ENCODE results near the gene ZNF280B. TPM values are rescaled to one million over a fixed set of nuclear protein-coding genes. Genes with fewer than 3 reads are reported as not detected.

Gene ZNF280B
- total RNA-seq, 3 donors from 2014 or later (not counting 1 experiment from before 2014, with no cell fraction given): 0.99 to 1.8 (median 1.6) TPM

DNA sequence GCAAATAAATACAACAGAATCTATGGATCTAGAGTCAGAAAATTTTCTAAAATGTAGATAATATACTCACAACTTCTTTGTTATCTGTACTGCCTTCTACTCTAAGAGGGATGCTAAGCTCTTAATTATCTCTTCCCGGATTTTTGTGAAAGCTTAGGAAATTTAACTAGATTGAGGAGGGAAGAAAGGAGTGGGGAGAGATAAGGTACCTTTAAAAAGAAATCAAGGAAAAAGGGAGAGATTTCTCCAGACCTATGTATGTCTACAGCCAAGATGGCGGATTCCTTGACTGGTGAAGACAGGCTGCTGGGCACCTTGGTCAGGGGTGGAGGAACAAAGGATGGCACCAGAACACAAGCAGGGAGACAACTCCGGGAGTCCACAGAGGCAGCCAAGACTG lies 23.0 kb downstream of the ZNF280B start:
- no peaks in the 10 kb centered on the region for H3K27me3 Mint-ChIP-seq (ENCODE audit: low read depth in 2 of 2)
- no peaks in the 10 kb centered on the region for H3K9me3 Mint-ChIP-seq
- H3K36me3 ChIP-seq (ENCODE audit: control insufficient read depth, insufficient read depth, low read length): no peaks in the 10 kb centered on the region
- no peak overlapping the region for H3K27ac Mint-ChIP-seq
- ATAC-seq (no peak), DNase-seq (no peak)
- H3K9me3 ChIP-seq (ENCODE audit: control insufficient read depth, insufficient read depth, low read length): no peaks in the 10 kb centered on the region
- no peak overlapping the region for H3K4me3 ChIP-seq (ENCODE audit: low read length)
- TF ChIP-seq, protein P1, sequence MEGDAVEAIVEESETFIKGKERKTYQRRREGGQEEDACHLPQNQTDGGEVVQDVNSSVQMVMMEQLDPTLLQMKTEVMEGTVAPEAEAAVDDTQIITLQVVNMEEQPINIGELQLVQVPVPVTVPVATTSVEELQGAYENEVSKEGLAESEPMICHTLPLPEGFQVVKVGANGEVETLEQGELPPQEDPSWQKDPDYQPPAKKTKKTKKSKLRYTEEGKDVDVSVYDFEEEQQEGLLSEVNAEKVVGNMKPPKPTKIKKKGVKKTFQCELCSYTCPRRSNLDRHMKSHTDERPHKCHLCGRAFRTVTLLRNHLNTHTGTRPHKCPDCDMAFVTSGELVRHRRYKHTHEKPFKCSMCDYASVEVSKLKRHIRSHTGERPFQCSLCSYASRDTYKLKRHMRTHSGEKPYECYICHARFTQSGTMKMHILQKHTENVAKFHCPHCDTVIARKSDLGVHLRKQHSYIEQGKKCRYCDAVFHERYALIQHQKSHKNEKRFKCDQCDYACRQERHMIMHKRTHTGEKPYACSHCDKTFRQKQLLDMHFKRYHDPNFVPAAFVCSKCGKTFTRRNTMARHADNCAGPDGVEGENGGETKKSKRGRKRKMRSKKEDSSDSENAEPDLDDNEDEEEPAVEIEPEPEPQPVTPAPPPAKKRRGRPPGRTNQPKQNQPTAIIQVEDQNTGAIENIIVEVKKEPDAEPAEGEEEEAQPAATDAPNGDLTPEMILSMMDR (IDR thresholded peaks at IDR 0.05): no peak
- no peaks in the 10 kb centered on the region for H3K4me1 ChIP-seq (ENCODE audit: control insufficient read depth, insufficient read depth, low read length)
- H3K4me1 Mint-ChIP-seq: no peaks in the 10 kb centered on the region
- no peak overlapping the region for H3K27ac ChIP-seq (ENCODE audit: low read length)
- H3K4me3 Mint-ChIP-seq: no peak overlapping the region
- no peaks in the 10 kb centered on the region for H3K36me3 Mint-ChIP-seq
- H3K27me3 ChIP-seq (ENCODE audit: control insufficient read depth, insufficient read depth, low read length): no peaks in the 10 kb centered on the region
- 95% methylated on average over 2 of the region's 3 CpGs for WGBS (ENCODE audit: insufficient coverage)
- intact Hi-C loops (cut with micrococcal nuclease): no loop called here

DNA sequence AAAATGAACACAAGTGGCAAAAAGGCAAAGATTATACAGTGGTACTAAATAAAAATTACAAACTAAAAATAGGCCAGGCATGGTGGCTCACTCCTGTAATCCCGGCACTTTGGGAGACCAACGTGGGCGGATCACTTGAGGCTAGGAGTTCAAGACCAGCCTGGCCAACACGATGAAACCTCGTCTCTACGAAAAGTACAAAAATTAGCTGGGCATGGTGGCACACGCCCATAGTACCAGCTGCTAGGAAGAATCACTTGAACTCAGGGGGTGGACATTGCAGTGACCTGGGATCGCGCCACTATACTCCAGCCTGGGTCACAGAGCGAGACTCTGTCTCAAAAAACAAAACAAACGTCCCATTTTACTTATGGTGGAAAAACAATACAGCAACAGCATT lies 24.5 kb downstream of the ZNF280B start:
- intact Hi-C loops (cut with micrococcal nuclease): no loop called here
- H3K4me3 Mint-ChIP-seq: no peak overlapping the region
- ATAC-seq (no peak), DNase-seq (no peak)
- H3K36me3 Mint-ChIP-seq: no peaks in the 10 kb centered on the region
- no peaks in the 10 kb centered on the region for H3K27me3 ChIP-seq (ENCODE audit: control insufficient read depth, insufficient read depth, low read length)
- TF ChIP-seq, protein P1 (IDR thresholded peaks at IDR 0.05): no peak
- H3K27me3 Mint-ChIP-seq (ENCODE audit: low read depth in 2 of 2): no peaks in the 10 kb centered on the region
- H3K9me3 Mint-ChIP-seq: no peaks in the 10 kb centered on the region
- H3K27ac Mint-ChIP-seq: no peak overlapping the region
- no peak overlapping the region for H3K4me3 ChIP-seq (ENCODE audit: low read length)
- no peaks in the 10 kb centered on the region for H3K4me1 ChIP-seq (ENCODE audit: control insufficient read depth, insufficient read depth, low read length)
- H3K27ac ChIP-seq (ENCODE audit: low read length): no peak overlapping the region
- WGBS (ENCODE audit: insufficient coverage): 99% methylated on average over 11 of the region's 11 CpGs
- no peaks in the 10 kb centered on the region for H3K9me3 ChIP-seq (ENCODE audit: control insufficient read depth, insufficient read depth, low read length)
- no peaks in the 10 kb centered on the region for H3K36me3 ChIP-seq (ENCODE audit: control insufficient read depth, insufficient read depth, low read length)
- H3K4me1 Mint-ChIP-seq: no peaks in the 10 kb centered on the region

DNA sequence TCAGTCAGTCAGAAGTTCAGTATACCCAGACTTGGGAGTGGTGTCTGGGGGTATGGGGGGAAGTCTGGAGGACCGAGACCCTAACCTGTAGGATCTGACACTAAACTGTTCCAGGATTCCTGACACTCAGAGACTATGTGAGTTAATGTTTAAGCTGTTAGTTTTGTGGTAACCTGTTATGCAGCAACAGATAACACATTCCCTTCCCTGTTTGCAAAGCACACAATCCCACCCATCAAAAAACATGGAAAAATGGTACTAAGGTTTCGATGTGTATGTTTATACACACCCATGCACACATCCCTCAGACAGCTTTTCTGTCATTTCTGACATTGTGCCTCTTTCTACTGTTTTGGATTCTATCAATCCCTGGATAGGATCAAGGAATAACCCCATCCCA lies 27.6 kb downstream of the ZNF280B start:
- Mint-ChIP-seq H3K27ac (no peak overlapping the region), H3K27me3 (ENCODE audit: low read depth in 2 of 2) (no peaks in the 10 kb centered on the region), H3K4me3 (no peak overlapping the region), H3K4me1 (no peaks in the 10 kb centered on the region), H3K36me3 (no peaks in the 10 kb centered on the region), H3K9me3 (no peaks in the 10 kb centered on the region)
- no peaks in the 10 kb centered on the region for H3K4me1 ChIP-seq (ENCODE audit: control insufficient read depth, insufficient read depth, low read length)
- TF ChIP-seq, protein P1 (IDR thresholded peaks at IDR 0.05): no peak
- WGBS (ENCODE audit: insufficient coverage): 92% methylated on average over 2 of the region's 2 CpGs
- no peaks in the 10 kb centered on the region for H3K9me3 ChIP-seq (ENCODE audit: control insufficient read depth, insufficient read depth, low read length)
- intact Hi-C loops (cut with micrococcal nuclease): no loop called here
- ATAC-seq (no peak), DNase-seq (no peak)
- no peaks in the 10 kb centered on the region for H3K27me3 ChIP-seq (ENCODE audit: control insufficient read depth, insufficient read depth, low read length)
- no peak overlapping the region for H3K4me3 ChIP-seq (ENCODE audit: low read length)
- no peak overlapping the region for H3K27ac ChIP-seq (ENCODE audit: low read length)
- H3K36me3 ChIP-seq (ENCODE audit: control insufficient read depth, insufficient read depth, low read length): no peaks in the 10 kb centered on the region

DNA sequence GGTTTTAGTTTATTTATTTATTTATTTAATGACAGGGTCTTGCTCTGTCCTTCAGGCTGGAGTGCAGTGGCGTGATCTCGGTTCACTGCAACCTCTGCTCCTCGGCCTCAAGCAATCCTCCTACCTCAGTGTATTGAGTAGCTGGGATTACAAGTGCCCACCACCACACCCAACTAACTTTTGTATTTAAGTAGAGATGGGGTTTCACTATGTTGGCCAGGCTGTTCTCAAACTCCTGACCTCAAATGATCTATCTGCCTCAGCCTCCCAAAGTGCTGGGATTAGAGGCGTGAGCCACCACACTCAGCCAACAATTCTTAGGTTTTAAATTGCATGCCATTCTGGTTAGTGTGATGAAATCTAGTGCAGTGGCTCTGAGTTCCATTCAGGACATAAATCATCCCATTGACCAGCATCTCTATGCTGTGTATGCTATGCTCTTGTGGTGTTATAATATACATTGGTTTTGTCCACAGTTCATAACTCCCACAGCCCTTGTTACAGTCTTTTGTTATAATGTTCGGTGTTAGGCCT lies 28.5 kb downstream of the ZNF280B start:
- H3K27me3 ChIP-seq (ENCODE audit: control insufficient read depth, insufficient read depth, low read length): no peaks in the 10 kb centered on the region
- ATAC-seq (no peak), DNase-seq (no peak)
- Mint-ChIP-seq H3K27me3 (ENCODE audit: low read depth in 2 of 2) (no peaks in the 10 kb centered on the region), H3K4me3 (no peak overlapping the region), H3K36me3 (no peaks in the 10 kb centered on the region), H3K9me3 (no peaks in the 10 kb centered on the region), H3K27ac (no peak overlapping the region), H3K4me1 (no peaks in the 10 kb centered on the region)
- intact Hi-C loops (cut with micrococcal nuclease): loop anchor here (1.0 kb wide), 1 partner anchor 13 kb away; no protein-coding TSS in a partner anchor
- no peak overlapping the region for H3K27ac ChIP-seq (ENCODE audit: low read length)
- 100% methylated on average over 2 of the region's 5 CpGs for WGBS (ENCODE audit: insufficient coverage)
- H3K4me1 ChIP-seq (ENCODE audit: control insufficient read depth, insufficient read depth, low read length): no peaks in the 10 kb centered on the region
- no peak overlapping the region for H3K4me3 ChIP-seq (ENCODE audit: low read length)
- TF ChIP-seq, protein P1 (IDR thresholded peaks at IDR 0.05): no peak
- H3K9me3 ChIP-seq (ENCODE audit: control insufficient read depth, insufficient read depth, low read length): no peaks in the 10 kb centered on the region
- H3K36me3 ChIP-seq (ENCODE audit: control insufficient read depth, insufficient read depth, low read length): no peaks in the 10 kb centered on the region

Measured in natural killer cell (primary cell).